WTC11 (cell line): ENCODE results near the gene DHRS1. TPM values are rescaled to one million over a fixed set of nuclear protein-coding genes. Genes with fewer than 3 reads are reported as not detected.

Experiments used
- ATAC-seq: fragments of 200-7000 bp; cut with Tn5 transposase; 2 replicates; pipeline ENCODE4 v1.10.0; 2021; ENCODE audit warnings: mild to moderate bottlenecking, moderate library complexity
- CTCF ChIA-PET: fragments of 300-600 bp; sonication (Branson Sonifier 250); formaldehyde crosslinking; loops from one replicate; lab custom pipeline; 2021; ENCODE audit warnings: antibody characterized with exemption; lab: Charles Lee
- POLR2A ChIA-PET: fragments of 350-600 bp; sonication (Branson Sonifier 250); formaldehyde crosslinking; loops from one replicate; lab custom pipeline; 2021; ENCODE audit warnings: antibody characterized with exemption; lab: Charles Lee
- DNase-seq: peaks from one replicate; pipeline ENCODE4 v3.0.0; 2021; ENCODE audit warnings: low spot score
- H3K27ac Mint-ChIP-seq: 2 replicates; pipeline ENCODE4 v1.8.0; 2021; ENCODE audit warnings: mixed read lengths
- H3K27me3 Mint-ChIP-seq: 2 replicates; pipeline ENCODE4 v1.8.0; 2021; ENCODE audit warnings: low read depth, mild to moderate bottlenecking, moderate library complexity, mixed read lengths
- H3K36me3 Mint-ChIP-seq: 2 replicates; pipeline ENCODE4 v1.8.0; 2021; ENCODE audit warnings: mixed read lengths
- H3K4me1 Mint-ChIP-seq: 2 replicates; pipeline ENCODE4 v1.8.0; 2022; ENCODE audit warnings: mixed read lengths
- H3K4me3 Mint-ChIP-seq: 2 replicates; pipeline ENCODE4 v1.8.0; 2021; ENCODE audit warnings: mild to moderate bottlenecking, moderate library complexity, mixed read lengths
- H3K9me3 Mint-ChIP-seq: 2 replicates; pipeline ENCODE4 v1.8.0; 2021; ENCODE audit warnings: mixed read lengths
- CBFB ChIP-seq: sonication (generic); formaldehyde crosslinking; IDR thresholded peaks from 2 replicates; pipeline ENCODE4 v1.8.1; 2022; ENCODE audit warnings: mild to moderate bottlenecking, low read depth, missing genetic modification reagents
- EMX1 ChIP-seq: fragments of 250-450 bp; sonication (Bioruptor Pico); IDR thresholded peaks from 2 replicates; pipeline ENCODE4 v1.8.0; 2021; ENCODE audit warnings: mild to moderate bottlenecking
- ETV6 ChIP-seq: sonication (generic); formaldehyde crosslinking; IDR thresholded peaks from 2 replicates; pipeline ENCODE4 v1.8.1; 2022; ENCODE audit warnings: mild to moderate bottlenecking, missing genetic modification reagents
- FOXP4 ChIP-seq: sonication (generic); formaldehyde crosslinking; IDR thresholded peaks from 2 replicates; pipeline ENCODE4 v1.8.0; 2022; ENCODE audit warnings: mild to moderate bottlenecking, missing genetic modification reagents
- JUN ChIP-seq: sonication (generic); formaldehyde crosslinking; IDR thresholded peaks from 2 replicates; pipeline ENCODE4 v1.8.0; 2023; ENCODE audit warnings: mild to moderate bottlenecking, missing genetic modification reagents
- MAX ChIP-seq: sonication (generic); formaldehyde crosslinking; IDR thresholded peaks from 2 replicates; pipeline ENCODE4 v1.8.0; 2022; ENCODE audit warnings: mild to moderate bottlenecking, missing genetic modification reagents
- MXD4 ChIP-seq: fragments of 250-450 bp; sonication (Bioruptor Pico); IDR thresholded peaks from 2 replicates; pipeline ENCODE4 v1.8.0; 2021; ENCODE audit warnings: mild to moderate bottlenecking, moderate library complexity, borderline replicate concordance
- NR2C2 ChIP-seq: sonication (generic); formaldehyde crosslinking; IDR thresholded peaks from 2 replicates; pipeline ENCODE4 v1.8.0; 2022; ENCODE audit warnings: mild to moderate bottlenecking, missing genetic modification reagents
- OVOL2 ChIP-seq: fragments of 250-450 bp; sonication (Bioruptor Pico); IDR thresholded peaks from 2 replicates; pipeline ENCODE4 v1.9.0; 2021; ENCODE audit warnings: mild to moderate bottlenecking, borderline replicate concordance
- RELA ChIP-seq: sonication (generic); formaldehyde crosslinking; IDR thresholded peaks from 2 replicates; pipeline ENCODE4 v1.8.1; 2022; ENCODE audit warnings: missing genetic modification reagents, mild to moderate bottlenecking, borderline replicate concordance
- ZBTB21 ChIP-seq: sonication (generic); formaldehyde crosslinking; IDR thresholded peaks from 2 replicates; pipeline ENCODE4 v1.8.1; 2023; ENCODE audit warnings: mild to moderate bottlenecking, missing genetic modification reagents, borderline replicate concordance
- ZNF232 ChIP-seq: sonication (generic); formaldehyde crosslinking; IDR thresholded peaks from 2 replicates; pipeline ENCODE4 v1.8.0; 2022; ENCODE audit warnings: mild to moderate bottlenecking, missing genetic modification reagents
- ZNF396 ChIP-seq: fragments of 250-450 bp; sonication (Bioruptor Pico); IDR thresholded peaks from 2 replicates; pipeline ENCODE4 v1.8.0; 2021; ENCODE audit warnings: mild to moderate bottlenecking, moderate library complexity, borderline replicate concordance
- ZNF425 ChIP-seq: fragments of 250-450 bp; sonication (Bioruptor Pico); conservative IDR thresholded peaks from 2 replicates; pipeline ENCODE4 v1.9.0; 2021; ENCODE audit warnings: mild to moderate bottlenecking
- total RNA-seq: library from RNA; stranded (reverse); gene quantifications from 3 replicates; pipeline ENCODE4 v1.2.3, GENCODE V29; 2021
- TF ChIP-seq, protein P1 (sequence below): sonication (generic); formaldehyde crosslinking; IDR thresholded peaks from 2 replicates; pipeline ENCODE4 v1.8.1; 2023; ENCODE audit warnings: mild to moderate bottlenecking, moderate library complexity, missing genetic modification reagents
- TF ChIP-seq, protein P2 (sequence below): sonication (generic); formaldehyde crosslinking; IDR thresholded peaks from 2 replicates; pipeline ENCODE4 v1.8.1; 2023; ENCODE audit warnings: mild to moderate bottlenecking, missing genetic modification reagents, borderline replicate concordance
- TF ChIP-seq, protein P3 (sequence below): sonication (generic); formaldehyde crosslinking; IDR thresholded peaks from 2 replicates; pipeline ENCODE4 v1.8.1; 2022; ENCODE audit warnings: mild to moderate bottlenecking, moderate library complexity, missing genetic modification reagents
- TF ChIP-seq, protein P4 (sequence below): sonication (generic); formaldehyde crosslinking; IDR thresholded peaks from 2 replicates; pipeline ENCODE4 v1.8.1; 2023; ENCODE audit warnings: mild to moderate bottlenecking, missing genetic modification reagents

Gene DHRS1
- total RNA-seq, 1 experiment from 2014 or later = 13.9 TPM

- ChIA-PET POLR2A (interaction anchor here (0.7 kb wide), 1 partner anchor 36 kb away, joined by 3 read pairs; no protein-coding TSS in a partner anchor), CTCF (interaction anchor here (1.0 to 6.8 kb wide), 9 partner anchors 12 to 197 kb away, joined by 3 to 97 read pairs (median 18); partner anchors contain the start of genes ADCY4, DCAF11, DHRS1 and NOP9)
- peaks cover 51% of the 10 kb centered on the region for H3K27me3 Mint-ChIP-seq
- H3K9me3 Mint-ChIP-seq = no peaks in the 10 kb centered on the region
- peaks cover 5% of the 10 kb centered on the region for H3K36me3 Mint-ChIP-seq
- DNase-seq (no peak), ATAC-seq (no peak)
- TF ChIP-seq CBFB (no peak), ZNF425 (CRISPR knock-in tag) (no peak), FOXP4 (CRISPR knock-in tag) (no peak), JUN (CRISPR knock-in tag) (no peak), OVOL2 (CRISPR knock-in tag) (no peak)
- TF ChIP-seq, protein P1, sequence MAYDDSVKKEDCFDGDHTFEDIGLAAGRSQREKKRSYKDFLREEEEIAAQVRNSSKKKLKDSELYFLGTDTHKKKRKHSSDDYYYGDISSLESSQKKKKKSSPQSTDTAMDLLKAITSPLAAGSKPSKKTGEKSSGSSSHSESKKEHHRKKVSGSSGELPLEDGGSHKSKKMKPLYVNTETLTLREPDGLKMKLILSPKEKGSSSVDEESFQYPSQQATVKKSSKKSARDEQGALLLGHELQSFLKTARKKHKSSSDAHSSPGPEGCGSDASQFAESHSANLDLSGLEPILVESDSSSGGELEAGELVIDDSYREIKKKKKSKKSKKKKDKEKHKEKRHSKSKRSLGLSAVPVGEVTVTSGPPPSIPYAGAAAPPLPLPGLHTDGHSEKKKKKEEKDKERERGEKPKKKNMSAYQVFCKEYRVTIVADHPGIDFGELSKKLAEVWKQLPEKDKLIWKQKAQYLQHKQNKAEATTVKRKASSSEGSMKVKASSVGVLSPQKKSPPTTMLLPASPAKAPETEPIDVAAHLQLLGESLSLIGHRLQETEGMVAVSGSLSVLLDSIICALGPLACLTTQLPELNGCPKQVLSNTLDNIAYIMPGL (CRISPR knock-in tag) = no peak
- TF ChIP-seq, protein P2, sequence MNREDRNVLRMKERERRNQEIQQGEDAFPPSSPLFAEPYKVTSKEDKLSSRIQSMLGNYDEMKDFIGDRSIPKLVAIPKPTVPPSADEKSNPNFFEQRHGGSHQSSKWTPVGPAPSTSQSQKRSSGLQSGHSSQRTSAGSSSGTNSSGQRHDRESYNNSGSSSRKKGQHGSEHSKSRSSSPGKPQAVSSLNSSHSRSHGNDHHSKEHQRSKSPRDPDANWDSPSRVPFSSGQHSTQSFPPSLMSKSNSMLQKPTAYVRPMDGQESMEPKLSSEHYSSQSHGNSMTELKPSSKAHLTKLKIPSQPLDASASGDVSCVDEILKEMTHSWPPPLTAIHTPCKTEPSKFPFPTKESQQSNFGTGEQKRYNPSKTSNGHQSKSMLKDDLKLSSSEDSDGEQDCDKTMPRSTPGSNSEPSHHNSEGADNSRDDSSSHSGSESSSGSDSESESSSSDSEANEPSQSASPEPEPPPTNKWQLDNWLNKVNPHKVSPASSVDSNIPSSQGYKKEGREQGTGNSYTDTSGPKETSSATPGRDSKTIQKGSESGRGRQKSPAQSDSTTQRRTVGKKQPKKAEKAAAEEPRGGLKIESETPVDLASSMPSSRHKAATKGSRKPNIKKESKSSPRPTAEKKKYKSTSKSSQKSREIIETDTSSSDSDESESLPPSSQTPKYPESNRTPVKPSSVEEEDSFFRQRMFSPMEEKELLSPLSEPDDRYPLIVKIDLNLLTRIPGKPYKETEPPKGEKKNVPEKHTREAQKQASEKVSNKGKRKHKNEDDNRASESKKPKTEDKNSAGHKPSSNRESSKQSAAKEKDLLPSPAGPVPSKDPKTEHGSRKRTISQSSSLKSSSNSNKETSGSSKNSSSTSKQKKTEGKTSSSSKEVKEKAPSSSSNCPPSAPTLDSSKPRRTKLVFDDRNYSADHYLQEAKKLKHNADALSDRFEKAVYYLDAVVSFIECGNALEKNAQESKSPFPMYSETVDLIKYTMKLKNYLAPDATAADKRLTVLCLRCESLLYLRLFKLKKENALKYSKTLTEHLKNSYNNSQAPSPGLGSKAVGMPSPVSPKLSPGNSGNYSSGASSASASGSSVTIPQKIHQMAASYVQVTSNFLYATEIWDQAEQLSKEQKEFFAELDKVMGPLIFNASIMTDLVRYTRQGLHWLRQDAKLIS (CRISPR knock-in tag) = no peak
- TF ChIP-seq, protein P3, sequence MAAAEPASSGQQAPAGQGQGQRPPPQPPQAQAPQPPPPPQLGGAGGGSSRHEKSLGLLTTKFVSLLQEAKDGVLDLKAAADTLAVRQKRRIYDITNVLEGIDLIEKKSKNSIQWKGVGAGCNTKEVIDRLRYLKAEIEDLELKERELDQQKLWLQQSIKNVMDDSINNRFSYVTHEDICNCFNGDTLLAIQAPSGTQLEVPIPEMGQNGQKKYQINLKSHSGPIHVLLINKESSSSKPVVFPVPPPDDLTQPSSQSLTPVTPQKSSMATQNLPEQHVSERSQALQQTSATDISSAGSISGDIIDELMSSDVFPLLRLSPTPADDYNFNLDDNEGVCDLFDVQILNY (CRISPR knock-in tag) = no peak
- no peak overlapping the region for H3K27ac Mint-ChIP-seq
- peaks cover 15% of the 10 kb centered on the region for H3K4me1 Mint-ChIP-seq
- H3K4me3 Mint-ChIP-seq = peak overlapping the region; percentile 47; the same call in 1 of the 2 replicates
Measured at GRCh38 chr14:24311837-24312615, 12.4 kb upstream of the DHRS1 start.

GRCh38 chr14:24310646-24311604, 11.3 kb upstream of the DHRS1 start, which contains the start of gene LTB4R:
LTB4R (plus strand) TSS chr14:24311502; CDS start chr14:24315652, 4,150 bp downstream.
- POLR2A ChIA-PET = interaction anchor here (0.9 to 2.0 kb wide), 3 partner anchors 11 to 68 kb away, joined by 3 to 8 read pairs (median 8); partner anchors contain the start of genes DHRS1, NOP9 and TINF2
- peak within 1 kb of the TSS; percentile 47 for H3K4me3 Mint-ChIP-seq
- H3K9me3 Mint-ChIP-seq = no peaks in the 10 kb centered on the region
- ATAC-seq (peak; percentile 68), DNase-seq (peak; percentile 78)
- peaks cover 44% of the 10 kb centered on the region for H3K27me3 Mint-ChIP-seq
- CTCF ChIA-PET = interaction anchor here (0.5 to 6.8 kb wide), 17 partner anchors 11 to 196 kb away, joined by 3 to 97 read pairs (median 7); partner anchors contain the start of genes ADCY4, CBLN3, DCAF11 and DHRS1
- H3K36me3 Mint-ChIP-seq = peaks cover 12% of the 10 kb centered on the region
- H3K27ac Mint-ChIP-seq = no peak within 1 kb of the TSS
- peaks cover 15% of the 10 kb centered on the region for H3K4me1 Mint-ChIP-seq
- TF ChIP-seq ZNF396 (CRISPR knock-in tag) = no peak
- no peak for TF ChIP-seq NR2C2 (CRISPR knock-in tag)
- TF ChIP-seq MXD4 (CRISPR knock-in tag) = no peak
- TF ChIP-seq ETV6 (CRISPR knock-in tag) = no peak
- TF ChIP-seq EMX1 (CRISPR knock-in tag) = no peak
- no peak for TF ChIP-seq ZBTB21 (CRISPR knock-in tag)
- no peak for TF ChIP-seq MAX (CRISPR knock-in tag)
- TF ChIP-seq, protein P4, sequence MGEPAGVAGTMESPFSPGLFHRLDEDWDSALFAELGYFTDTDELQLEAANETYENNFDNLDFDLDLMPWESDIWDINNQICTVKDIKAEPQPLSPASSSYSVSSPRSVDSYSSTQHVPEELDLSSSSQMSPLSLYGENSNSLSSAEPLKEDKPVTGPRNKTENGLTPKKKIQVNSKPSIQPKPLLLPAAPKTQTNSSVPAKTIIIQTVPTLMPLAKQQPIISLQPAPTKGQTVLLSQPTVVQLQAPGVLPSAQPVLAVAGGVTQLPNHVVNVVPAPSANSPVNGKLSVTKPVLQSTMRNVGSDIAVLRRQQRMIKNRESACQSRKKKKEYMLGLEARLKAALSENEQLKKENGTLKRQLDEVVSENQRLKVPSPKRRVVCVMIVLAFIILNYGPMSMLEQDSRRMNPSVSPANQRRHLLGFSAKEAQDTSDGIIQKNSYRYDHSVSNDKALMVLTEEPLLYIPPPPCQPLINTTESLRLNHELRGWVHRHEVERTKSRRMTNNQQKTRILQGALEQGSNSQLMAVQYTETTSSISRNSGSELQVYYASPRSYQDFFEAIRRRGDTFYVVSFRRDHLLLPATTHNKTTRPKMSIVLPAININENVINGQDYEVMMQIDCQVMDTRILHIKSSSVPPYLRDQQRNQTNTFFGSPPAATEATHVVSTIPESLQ (CRISPR knock-in tag) = no peak
- TF ChIP-seq ZNF232 (CRISPR knock-in tag) = no peak
- TF ChIP-seq RELA = no peak
